ENCODE data around the gene USP36.

The USP36 gene

GRCh38 chr17:78808163-78808562, 32.5 kb downstream of the USP36 start:
- DNase-seq = no peak

- DNase-seq = no peak
These were observed 34.2 kb downstream of the USP36 start for GRCh38 chr17:78806451-78806850.

- no peak for DNase-seq
These were observed 35.3 kb downstream of the USP36 start for GRCh38 chr17:78805301-78805700.

- DNase-seq = no peak
These were observed 35.8 kb downstream of the USP36 start for GRCh38 chr17:78804777-78805176.

- DNase-seq = no peak
These were observed 37.3 kb downstream of the USP36 start for GRCh38 chr17:78803186-78803845.

GRCh38 chr17:78802459-78802858, 38.2 kb downstream of the USP36 start:
- no peak for DNase-seq

GRCh38 chr17:78802008-78802407, 38.6 kb downstream of the USP36 start:
- DNase-seq = no peak

GRCh38 chr17:78800132-78800931, 40.3 kb downstream of the USP36 start:
- no peak for DNase-seq

GRCh38 chr17:78798695-78799559, 41.7 kb downstream of the USP36 start:
- no peak for DNase-seq

- DNase-seq = no peak
These were observed 42.7 kb downstream of the USP36 start for GRCh38 chr17:78797691-78798585.

GRCh38 chr17:78797213-78797612, 43.4 kb downstream of the USP36 start:
- DNase-seq = no peak

- DNase-seq = no peak
These were observed 44.1 kb downstream of the USP36 start for GRCh38 chr17:78796517-78796900.

GRCh38 chr17:78795861-78796516, 44.6 kb downstream of the USP36 start:
- DNase-seq = no peak

GRCh38 chr17:78794864-78795640, 45.6 kb downstream of the USP36 start:
- DNase-seq = no peak

GRCh38 chr17:78794399-78794798, 46.2 kb downstream of the USP36 start:
- DNase-seq = no peak

- no peak for DNase-seq
These were observed 46.6 kb downstream of the USP36 start for GRCh38 chr17:78793968-78794367.

GRCh38 chr17:78793415-78793814, 47.2 kb downstream of the USP36 start:
- DNase-seq = no peak

GRCh38 chr17:78791840-78792709, 48.5 kb downstream of the USP36 start:
- no peak for DNase-seq

GRCh38 chr17:78790552-78790951, 50.1 kb downstream of the USP36 start:
- no peak for DNase-seq

GRCh38 chr17:78789663-78790181, 50.9 kb downstream of the USP36 start:
- no peak for DNase-seq
